Endothelial cell of umbilical vein (primary cell): ENCODE results near the gene REPS2. TPM values are rescaled to one million over a fixed set of nuclear protein-coding genes. Genes with fewer than 3 reads are reported as not detected.

Experiments used
- BruUV-seq: library from RNA; stranded (reverse); fragments of 400-500 nt; replicated peaks from 2 replicates; lab custom pipeline; 2021; lab: Mats Ljungman, UMichigan
- CTCF ChIA-PET: fragments of 300-600, 350-600 bp; sonication (Branson Sonifier 250); formaldehyde crosslinking; loops from one replicate; lab custom pipeline; 2021; ENCODE audit warnings: antibody characterized with exemption, inconsistent platforms; lab: Charles Lee
- POLR2A ChIA-PET: fragments of 300-600, 350-600 bp; sonication (Branson Sonifier 250); formaldehyde crosslinking; loops from one replicate; lab custom pipeline; 2021; ENCODE audit warnings: antibody characterized with exemption, inconsistent platforms; lab: Charles Lee
- DNase-seq: peaks from one replicate; pipeline ENCODE4 v3.0.0-alpha.2; 2011; ENCODE audit warnings: low read depth, low spot score
- FAIRE-seq: peaks from 2 replicates; lab custom pipeline; 2011; peaks lifted over from hg19 to GRCh38; lab: Jason Lieb, UNC
- H2AFZ ChIP-seq: 2 replicates; pipeline ENCODE4 v1.6.0; 2012; ENCODE audit warnings: low read depth, low read length, control low read depth, inconsistent platforms
- H3K27ac ChIP-seq: 2 replicates; pipeline ENCODE4 v1.5.1; 2011; ENCODE audit warnings: low read depth, mild to moderate bottlenecking, control low read depth, low read length, moderate library complexity; ENCODE audit not compliant: insufficient read depth
- H3K27me3 ChIP-seq, 2 experiments: 2 replicates each; pipeline versions ENCODE4 v1.6.0 to v1.6.1; 2011; ENCODE audit warnings: low read length in 2 of 2, mixed read lengths in 1 of 2; ENCODE audit not compliant: control insufficient read depth in 2 of 2, insufficient read depth in 2 of 2
- H3K36me3 ChIP-seq, 2 experiments: 2 replicates in 1 of 2; 3 replicates in 1 of 2; pipeline ENCODE4 v1.5.1; 2011; ENCODE audit warnings: low read length in 2 of 2, mild to moderate bottlenecking in 1 of 2, moderate library complexity in 1 of 2; ENCODE audit not compliant: control insufficient read depth in 2 of 2, insufficient read depth in 2 of 2; ENCODE audit errors: extremely low read depth in 1 of 2
- H3K4me1 ChIP-seq: 3 replicates; pipeline ENCODE4 v1.5.1; 2011; ENCODE audit warnings: mild to moderate bottlenecking, low read length; ENCODE audit not compliant: control insufficient read depth, insufficient read depth; ENCODE audit errors: extremely low read depth
- H3K4me2 ChIP-seq: 2 replicates; pipeline ENCODE4 v1.6.1; 2011; ENCODE audit warnings: low read length, control low read depth, mixed read lengths; ENCODE audit not compliant: insufficient read depth
- H3K4me3 ChIP-seq, 3 experiments: fragments of 200-600 bp in 1 of 3; sonication (generic), shearing (Covaris generic) in 1 of 3; replicated peaks in 1 of 3; 2 replicates each; pipeline ENCODE4 v1.5.1; 2011 to 2016; ENCODE audit warnings: control low read depth in 3 of 3, low read length in 3 of 3, mild to moderate bottlenecking in 2 of 3, inconsistent platforms in 1 of 3, low read depth in 1 of 3, moderate library complexity in 1 of 3; ENCODE audit not compliant: insufficient read depth in 1 of 3
- H3K79me2 ChIP-seq: 2 replicates; pipeline ENCODE4 v1.6.0; 2012; ENCODE audit warnings: low read length, inconsistent platforms; ENCODE audit not compliant: control insufficient read depth, insufficient read depth
- H3K9ac ChIP-seq: replicated peaks from 2 replicates; pipeline ENCODE3; 2011; ENCODE audit warnings: low read length, control low read depth; ENCODE audit not compliant: insufficient read depth; ENCODE audit errors: extremely low read depth
- H3K9me1 ChIP-seq: replicated peaks from 3 replicates; pipeline ENCODE4 v1.6.0; 2011; ENCODE audit warnings: mild to moderate bottlenecking, low read length; ENCODE audit not compliant: control insufficient read depth, insufficient read depth; ENCODE audit errors: extremely low read depth
- H3K9me3 ChIP-seq: replicated peaks from 2 replicates; pipeline ENCODE4 v1.5.1; 2012; ENCODE audit warnings: low read length, inconsistent platforms; ENCODE audit not compliant: control insufficient read depth, insufficient read depth
- H4K20me1 ChIP-seq: replicated peaks from 2 replicates; pipeline ENCODE3; 2011; ENCODE audit warnings: mild to moderate bottlenecking, low read length; ENCODE audit not compliant: control insufficient read depth, insufficient read depth; ENCODE audit errors: extremely low read depth
- CTCF ChIP-seq, 2 donors: IDR thresholded peaks; 1 replicate in 1 of 2; 2 replicates in 1 of 2; pipeline ENCODE4 v1.5.1; 2011; ENCODE audit warnings: low read length in 2 of 2, mild to moderate bottlenecking in 2 of 2, moderate library complexity in 2 of 2, control low read depth in 1 of 2, inconsistent platforms in 1 of 2, low read depth in 1 of 2; ENCODE audit not compliant: insufficient read depth in 1 of 2; ENCODE audit errors: extremely low read depth in 1 of 2
- EZH2 ChIP-seq: IDR thresholded peaks from 2 replicates; pipeline ENCODE4 v1.6.1; 2012; ENCODE audit warnings: borderline replicate concordance, low read depth, mild to moderate bottlenecking, moderate library complexity, low read length, inconsistent platforms; ENCODE audit not compliant: severe bottlenecking
- FOS ChIP-seq: IDR thresholded peaks from 2 replicates; pipeline ENCODE4 v1.6.1; 2011; ENCODE audit warnings: mild to moderate bottlenecking, low read length, moderate library complexity, borderline replicate concordance; ENCODE audit not compliant: insufficient read depth
- GATA2 ChIP-seq: IDR thresholded peaks from 2 replicates; pipeline ENCODE4 v1.7.0; 2011; ENCODE audit warnings: low read depth, mild to moderate bottlenecking, moderate library complexity, mixed read lengths, low read length; ENCODE audit not compliant: insufficient read length, insufficient read depth
- JUN ChIP-seq: IDR thresholded peaks from 2 replicates; pipeline ENCODE4 v1.6.1; 2011; ENCODE audit warnings: borderline replicate concordance, low read depth; ENCODE audit not compliant: insufficient read length, insufficient read depth
- MYC ChIP-seq: IDR thresholded peaks from one replicate; pipeline ENCODE4 v1.6.1; 2011; ENCODE audit warnings: mild to moderate bottlenecking, low read depth, low read length
- POLR2A ChIP-seq: IDR thresholded peaks from 2 replicates; pipeline ENCODE4 v1.6.1; 2012; ENCODE audit warnings: low read depth, mild to moderate bottlenecking, control low read depth, low read length
- POLR2AphosphoS5 ChIP-seq: IDR thresholded peaks from 2 replicates; pipeline ENCODE4 v1.6.1; 2012; ENCODE audit warnings: low read depth, mild to moderate bottlenecking, control low read depth, low read length, moderate library complexity; ENCODE audit not compliant: insufficient read depth
- dilution Hi-C: fragments of 300-500 bp; cut with MboI; formaldehyde crosslinking; loops from one replicate; pipeline ENCODE4 v1.15.0; 2019; ENCODE audit warnings: low sequenced_read_pairs; ENCODE audit not compliant: extremely low pct_ligation_motif_present
- intact Hi-C: fragments of 100-400 bp; cut with micrococcal nuclease; formaldehyde crosslinking; loops from one replicate; pipeline ENCODE4 v1.10.0; 2022
- polyA plus RNA-seq, 4 experiments: library from polyadenylated mRNA; depleted of rRNA in 3 of 4; stranded (reverse) in 3 of 4; unstranded in 1 of 4; fragments of >200 nt; gene quantifications; 2 replicates each; pipeline versions ENCODE4 v1.2.1 to v1.2.3, GENCODE V29; 2011 to 2012; ENCODE audit warnings: missing spikeins in 1 of 4
- total RNA-seq: library from RNA; stranded (reverse); gene quantifications from 2 replicates; pipeline ENCODE4 v1.2.3, GENCODE V29; 2021
- TF ChIP-seq, protein P1 (sequence below): IDR thresholded peaks from 2 replicates; pipeline ENCODE4 v1.6.1; 2011; ENCODE audit not compliant: insufficient read depth, insufficient read length

REPS2 gene
- total and polyA plus RNA-seq, 2 donors (not counting 3 experiments of a cell fraction or from before 2014, with no cell fraction given) = 0.91 to 2.6 TPM

- Histone ChIP-seq H2AFZ (no peak overlapping the region), H3K4me2 (no peak overlapping the region), H3K27ac (no peak overlapping the region), H3K9me1 (no peaks in the 10 kb centered on the region), H3K9me3 (no peaks in the 10 kb centered on the region), H3K79me2 (no peaks in the 10 kb centered on the region), H3K36me3 (no peaks in the 10 kb centered on the region), H3K4me1 (peaks cover 15% of the 10 kb centered on the region), H3K27me3 (no peaks in the 10 kb centered on the region), H3K4me3 (no peak overlapping the region), H3K9ac (no peak overlapping the region), H4K20me1 (no peaks in the 10 kb centered on the region)
- CTCF ChIA-PET = interaction anchor here (1.7 to 3.0 kb wide), 2 partner anchors 16 to 148 kb away, joined by 5 to 9 read pairs; no protein-coding TSS in a partner anchor
- TF ChIP-seq MYC (no peak), JUN (no peak), POLR2AphosphoS5 (no peak), FOS (no peak), GATA2 (no peak), CTCF (IDR thresholded peaks at IDR 0.05; ENCODE audit: extremely low read depth in 1 of 2, insufficient read depth in 1 of 2, low read depth in 1 of 2, low read length in 2 of 2) (no peak), POLR2A (no peak), EZH2 (no peak)
- TF ChIP-seq, protein P1, sequence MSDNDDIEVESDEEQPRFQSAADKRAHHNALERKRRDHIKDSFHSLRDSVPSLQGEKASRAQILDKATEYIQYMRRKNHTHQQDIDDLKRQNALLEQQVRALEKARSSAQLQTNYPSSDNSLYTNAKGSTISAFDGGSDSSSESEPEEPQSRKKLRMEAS = no peak
- no peak for FAIRE-seq
- POLR2A ChIA-PET = no interaction called here
- no peak for DNase-seq
- intact Hi-C loops = no loop called here
- dilution Hi-C loops = no loop called here
- no TSS peak for BruUV-seq
Measured at GRCh38 chrX:17030580-17031270, 84.3 kb downstream of the REPS2 start.
